H9 (cell line): Measurements from ENCODE around the gene CHCHD6. TPM values are rescaled to one million over a fixed set of nuclear protein-coding genes. Genes with fewer than 3 reads are reported as not detected.

ENCODE experiments used
- DNase-seq: peaks from one replicate; pipeline ENCODE4 v3.0.0-alpha.2; 2017
- H2AFZ ChIP-seq: one replicate; pipeline ENCODE4 v1.6.1; 2013; ENCODE audit warnings: mild to moderate bottlenecking, low read length, control low read depth, moderate library complexity
- H2AK5ac ChIP-seq: 2 replicates; pipeline ENCODE4 v1.6.1; 2013; ENCODE audit warnings: low read length, control low read depth, mixed read lengths; ENCODE audit not compliant: insufficient read length
- H2BK120ac ChIP-seq: one replicate; pipeline ENCODE4 v1.6.1; 2013; ENCODE audit warnings: low read depth, mild to moderate bottlenecking, low read length, control low read depth, inconsistent platforms; ENCODE audit not compliant: poor library complexity, severe bottlenecking
- H2BK12ac ChIP-seq: 2 replicates; pipeline ENCODE4 v1.6.1; 2013; ENCODE audit warnings: low read length, control low read depth, mixed read lengths, low read depth; ENCODE audit not compliant: insufficient read length
- H2BK15ac ChIP-seq: 2 replicates; pipeline ENCODE4 v1.6.1; 2013; ENCODE audit warnings: low read depth, low read length, control low read depth
- H2BK20ac ChIP-seq: one replicate; pipeline ENCODE4 v1.6.1; 2013; ENCODE audit warnings: low read depth, mild to moderate bottlenecking, low read length, control low read depth, inconsistent platforms; ENCODE audit not compliant: poor library complexity, severe bottlenecking
- H2BK5ac ChIP-seq: 2 replicates; pipeline ENCODE4 v1.6.1; 2013; ENCODE audit warnings: low read length, control low read depth, mixed read lengths; ENCODE audit not compliant: insufficient read length
- H3K14ac ChIP-seq: 2 replicates; pipeline ENCODE4 v1.6.1; 2013; ENCODE audit warnings: low read length, control low read depth; ENCODE audit not compliant: insufficient read depth
- H3K18ac ChIP-seq: 2 replicates; pipeline ENCODE4 v1.6.1; 2013; ENCODE audit warnings: low read depth, mild to moderate bottlenecking, mixed read lengths, low read length, control low read depth; ENCODE audit not compliant: insufficient read length
- H3K23ac ChIP-seq: 2 replicates; pipeline ENCODE4 v1.6.1; 2013; ENCODE audit warnings: low read length, control low read depth, mixed read lengths, low read depth; ENCODE audit not compliant: insufficient read length
- H3K23me2 ChIP-seq: 2 replicates; pipeline ENCODE4 v1.6.1; 2013; ENCODE audit warnings: low read depth, mild to moderate bottlenecking, mixed read lengths, low read length, control low read depth; ENCODE audit not compliant: insufficient read length, poor library complexity, severe bottlenecking
- H3K27ac ChIP-seq: 2 replicates; pipeline ENCODE4 v1.5.1; 2013; ENCODE audit warnings: low read length, control low read depth, mixed read lengths, low read depth; ENCODE audit not compliant: insufficient read length
- H3K27me3 ChIP-seq: 2 replicates; pipeline ENCODE4 v1.6.1; 2013; ENCODE audit warnings: low read length, control low read depth, inconsistent platforms; ENCODE audit not compliant: insufficient read depth
- H3K4ac ChIP-seq: 2 replicates; pipeline ENCODE4 v1.6.1; 2013; ENCODE audit warnings: low read depth, mild to moderate bottlenecking, control low read depth, inconsistent platforms, low read length, moderate library complexity
- H3K4me1 ChIP-seq: 2 replicates; pipeline ENCODE4 v1.6.1; 2013; ENCODE audit warnings: low read length, control low read depth, inconsistent platforms; ENCODE audit not compliant: insufficient read depth
- H3K4me2 ChIP-seq: 2 replicates; pipeline ENCODE4 v1.6.1; 2013; ENCODE audit warnings: low read length, control low read depth, mixed read lengths; ENCODE audit not compliant: insufficient read length, insufficient read depth
- H3K56ac ChIP-seq: 2 replicates; pipeline ENCODE4 v1.6.1; 2013; ENCODE audit warnings: low read depth, mild to moderate bottlenecking, mixed read lengths, low read length, control low read depth; ENCODE audit not compliant: insufficient read length
- H3K79me1 ChIP-seq: 2 replicates; pipeline ENCODE4 v1.6.1; 2013; ENCODE audit warnings: low read depth, mild to moderate bottlenecking, moderate library complexity, low read length, control low read depth, inconsistent platforms; ENCODE audit not compliant: insufficient read depth, poor library complexity, severe bottlenecking
- H3K79me2 ChIP-seq: 2 replicates; pipeline ENCODE4 v1.6.1; 2013; ENCODE audit warnings: low read length, control low read depth, inconsistent platforms; ENCODE audit not compliant: insufficient read depth
- H3K9ac ChIP-seq: 2 replicates; pipeline ENCODE4 v1.6.1; 2013; ENCODE audit warnings: low read length, control low read depth, mixed read lengths; ENCODE audit not compliant: insufficient read length; ENCODE audit errors: extremely low read depth
- H3K9me3 ChIP-seq: one replicate; pipeline ENCODE4 v1.6.1; 2013; ENCODE audit warnings: low read depth, low read length, inconsistent platforms; ENCODE audit not compliant: control insufficient read depth
- H3T11ph ChIP-seq: one replicate; pipeline ENCODE4 v1.6.1; 2013; ENCODE audit warnings: mild to moderate bottlenecking, low read length, control low read depth, inconsistent platforms
- H4K20me1 ChIP-seq: one replicate; pipeline ENCODE4 v1.6.1; 2013; ENCODE audit not compliant: control insufficient read depth, insufficient read length, insufficient read depth
- H4K5ac ChIP-seq: 2 replicates; pipeline ENCODE4 v1.6.1; 2013; ENCODE audit warnings: low read depth, mild to moderate bottlenecking, mixed read lengths, low read length, control low read depth; ENCODE audit not compliant: insufficient read length
- H4K8ac ChIP-seq: replicated peaks from 2 replicates; pipeline ENCODE4 v1.6.1; 2013; ENCODE audit warnings: low read length, control low read depth, mixed read lengths, low read depth; ENCODE audit not compliant: insufficient read length
- H4K91ac ChIP-seq: 2 replicates; pipeline ENCODE4 v1.6.1; 2013; ENCODE audit warnings: low read depth, mild to moderate bottlenecking, moderate library complexity, mixed read lengths, low read length, control low read depth; ENCODE audit not compliant: insufficient read length
- H3K27ac Mint-ChIP-seq, 3 experiments: 2 replicates in 2 of 3; 3 replicates in 1 of 3; pipeline ENCODE4 v1.8.0; 2020 to 2021; ENCODE audit warnings: mixed read lengths in 3 of 3, mild to moderate bottlenecking in 1 of 3, moderate library complexity in 1 of 3
- H3K27me3 Mint-ChIP-seq: 2 replicates; pipeline ENCODE4 v1.8.0; 2021; ENCODE audit warnings: low read depth, mild to moderate bottlenecking, moderate library complexity, mixed read lengths
- H3K36me3 Mint-ChIP-seq, 3 experiments: 2 replicates in 2 of 3; 3 replicates in 1 of 3; pipeline ENCODE4 v1.8.0; 2020 to 2021; ENCODE audit warnings: low read depth in 3 of 3, mixed read lengths in 3 of 3; ENCODE audit not compliant: insufficient read depth in 1 of 3
- H3K4me1 Mint-ChIP-seq, 2 experiments: 2 replicates each; pipeline ENCODE4 v1.8.0; 2020; ENCODE audit warnings: mixed read lengths in 2 of 2
- H3K4me3 Mint-ChIP-seq, 2 experiments: 2 replicates in 1 of 2; 3 replicates in 1 of 2; pipeline ENCODE4 v1.8.0; 2020 to 2021; ENCODE audit warnings: mild to moderate bottlenecking in 2 of 2, mixed read lengths in 2 of 2, moderate library complexity in 1 of 2
- H3K9me3 Mint-ChIP-seq, 2 experiments: 2 replicates in 1 of 2; 3 replicates in 1 of 2; pipeline ENCODE4 v1.8.0; 2020; ENCODE audit warnings: mild to moderate bottlenecking in 2 of 2, mixed read lengths in 2 of 2, moderate library complexity in 1 of 2
- WGBS: extraction: QIAGEN DNeasy Blood & Tissue Kit; methylation state at CpG from one replicate; pipeline ENCODE4 v1.1.7; 2013; ENCODE audit warnings: missing lambda C conversion rate, low lambda C conversion rate, mixed read lengths; ENCODE audit not compliant: insufficient read length; ENCODE audit errors: extremely low coverage; 5-methylcytosine and 5-hydroxymethylcytosine counted together
- total RNA-seq: library from RNA; stranded (reverse); gene quantifications from 2 replicates; pipeline ENCODE4 v1.2.1, GENCODE V29; 2021
- TF ChIP-seq, protein P1 (sequence below): fragments of 200-600 bp; sonication (generic); conservative IDR thresholded peaks from 3 replicates; pipeline ENCODE4 v1.8.0; 2021; ENCODE audit warnings: antibody characterized with exemption, mild to moderate bottlenecking

CHCHD6 gene
- total RNA-seq, 1 experiment from 2014 or later, result 34.2 TPM

DNA sequence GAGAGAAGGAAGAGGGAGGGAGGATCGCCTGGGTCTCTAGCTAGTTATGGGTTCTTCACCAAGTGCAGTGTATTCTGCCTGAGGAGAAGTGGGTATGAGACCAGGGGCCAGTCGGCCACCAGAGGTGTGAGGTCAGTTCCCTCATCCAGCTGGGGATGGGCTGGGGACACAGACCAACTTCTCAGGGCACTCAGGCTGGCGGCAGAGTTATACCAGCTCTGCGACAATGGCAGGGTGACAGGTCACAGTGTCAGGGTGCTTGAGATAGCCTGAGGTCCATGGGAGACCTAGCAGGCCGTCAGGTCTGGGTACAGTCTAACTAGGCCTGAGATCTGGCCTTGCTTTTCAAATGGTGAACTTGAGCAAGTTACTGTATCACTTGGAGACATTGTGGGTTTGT, 247.5 kb downstream of the CHCHD6 start:
- H3K9ac ChIP-seq, result no peak overlapping the region
- no peak overlapping the region for H2BK20ac ChIP-seq
- no peaks in the 10 kb centered on the region for H3K79me2 ChIP-seq
- Mint-ChIP-seq H3K27ac (no peak overlapping the region), H3K4me1 (no peaks in the 10 kb centered on the region), H3K27me3 (no peaks in the 10 kb centered on the region), H3K36me3 (no peaks in the 10 kb centered on the region; a peak in 2 of 7 replicates), H3K4me3 (no peak overlapping the region), H3K9me3 (no peaks in the 10 kb centered on the region)
- no peak overlapping the region for H3K4me2 ChIP-seq
- DNase-seq, result no peak
- no peak overlapping the region for H4K5ac ChIP-seq
- no peak overlapping the region for H2BK120ac ChIP-seq
- no peak overlapping the region for H2BK12ac ChIP-seq
- TF ChIP-seq, protein P1, sequence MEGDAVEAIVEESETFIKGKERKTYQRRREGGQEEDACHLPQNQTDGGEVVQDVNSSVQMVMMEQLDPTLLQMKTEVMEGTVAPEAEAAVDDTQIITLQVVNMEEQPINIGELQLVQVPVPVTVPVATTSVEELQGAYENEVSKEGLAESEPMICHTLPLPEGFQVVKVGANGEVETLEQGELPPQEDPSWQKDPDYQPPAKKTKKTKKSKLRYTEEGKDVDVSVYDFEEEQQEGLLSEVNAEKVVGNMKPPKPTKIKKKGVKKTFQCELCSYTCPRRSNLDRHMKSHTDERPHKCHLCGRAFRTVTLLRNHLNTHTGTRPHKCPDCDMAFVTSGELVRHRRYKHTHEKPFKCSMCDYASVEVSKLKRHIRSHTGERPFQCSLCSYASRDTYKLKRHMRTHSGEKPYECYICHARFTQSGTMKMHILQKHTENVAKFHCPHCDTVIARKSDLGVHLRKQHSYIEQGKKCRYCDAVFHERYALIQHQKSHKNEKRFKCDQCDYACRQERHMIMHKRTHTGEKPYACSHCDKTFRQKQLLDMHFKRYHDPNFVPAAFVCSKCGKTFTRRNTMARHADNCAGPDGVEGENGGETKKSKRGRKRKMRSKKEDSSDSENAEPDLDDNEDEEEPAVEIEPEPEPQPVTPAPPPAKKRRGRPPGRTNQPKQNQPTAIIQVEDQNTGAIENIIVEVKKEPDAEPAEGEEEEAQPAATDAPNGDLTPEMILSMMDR, result no peak
- no peak overlapping the region for H2AK5ac ChIP-seq
- no peaks in the 10 kb centered on the region for H3K79me1 ChIP-seq
- H3K56ac ChIP-seq, result no peak overlapping the region
- no peak overlapping the region; the same call in 1 of the 2 replicates for H3K14ac ChIP-seq
- no peaks in the 10 kb centered on the region for H3K27me3 ChIP-seq
- no peak overlapping the region for H3T11ph ChIP-seq
- no CpG with 5 or more reads among the region's 5 CpGs for WGBS
- H4K20me1 ChIP-seq, result no peaks in the 10 kb centered on the region
- no peak overlapping the region for H3K23ac ChIP-seq
- H4K91ac ChIP-seq, result no peak overlapping the region
- H2AFZ ChIP-seq, result no peak overlapping the region
- H3K27ac ChIP-seq, result no peak overlapping the region
- H3K18ac ChIP-seq, result no peak overlapping the region
- H2BK15ac ChIP-seq, result no peak overlapping the region
- H3K23me2 ChIP-seq, result no peaks in the 10 kb centered on the region
- H3K9me3 ChIP-seq, result no peaks in the 10 kb centered on the region
- no peak overlapping the region for H4K8ac ChIP-seq
- no peak overlapping the region for H2BK5ac ChIP-seq
- no peak overlapping the region for H3K4ac ChIP-seq
- no peaks in the 10 kb centered on the region for H3K4me1 ChIP-seq
